GM12878 (cell line): ENCODE measurements around the gene TMED5.

Experiments used
- ATF7 ChIP-seq: fragments of 450-650 bp; IDR thresholded peaks from 2 replicates; pipeline ENCODE4 v1.6.1; 2016; ENCODE audit warnings: low read depth, mild to moderate bottlenecking
- CBX3 ChIP-seq: fragments of 200-600 bp; sonication (generic); IDR thresholded peaks from 2 replicates; pipeline ENCODE4 v1.6.1; 2016; ENCODE audit warnings: low read depth, borderline replicate concordance
- CREB1 ChIP-seq: IDR thresholded peaks from 2 replicates; pipeline ENCODE4 v1.6.1; 2012; ENCODE audit warnings: low read depth, mild to moderate bottlenecking, inconsistent platforms
- CTCF ChIP-seq, 3 experiments: IDR thresholded peaks in 2 of 3; conservative IDR thresholded peaks in 1 of 3; 2 replicates each; pipeline ENCODE4 v1.5.1; 2011; ENCODE audit warnings: low read depth in 3 of 3, low read length in 3 of 3, mild to moderate bottlenecking in 3 of 3, control low read depth in 2 of 3, moderate library complexity in 2 of 3, inconsistent platforms in 1 of 3, mixed read lengths in 1 of 3; ENCODE audit not compliant: control insufficient read depth in 2 of 3, insufficient read depth in 1 of 3; ENCODE audit errors: extremely low read depth in 1 of 3
- ESRRA ChIP-seq: IDR thresholded peaks from 2 replicates; pipeline ENCODE4 v1.6.1; 2012; ENCODE audit warnings: mild to moderate bottlenecking, low read length, improper control_type of control experiment
- EZH2 ChIP-seq: IDR thresholded peaks from 2 replicates; pipeline ENCODE4 v1.6.1; 2012; ENCODE audit warnings: low read depth, mild to moderate bottlenecking, control low read depth, inconsistent platforms, low read length, borderline replicate concordance; ENCODE audit not compliant: control insufficient read depth
- FOS ChIP-seq: IDR thresholded peaks from 3 replicates; pipeline ENCODE4 v1.6.1; 2011; ENCODE audit warnings: borderline replicate concordance; ENCODE audit not compliant: insufficient read length; ENCODE audit errors: extremely low read depth
- JUND ChIP-seq: IDR thresholded peaks from 2 replicates; pipeline ENCODE4 v1.6.1; 2012; ENCODE audit warnings: low read depth, mild to moderate bottlenecking, low read length, improper control_type of control experiment, moderate library complexity
- NFIC ChIP-seq: IDR thresholded peaks from 2 replicates; pipeline ENCODE4 v1.6.1; 2012; ENCODE audit warnings: low read depth, mild to moderate bottlenecking, inconsistent platforms, low read length, moderate library complexity
- POLR2A ChIP-seq: IDR thresholded peaks from 2 replicates; pipeline ENCODE4 v1.6.1; 2011; ENCODE audit warnings: low read depth, mild to moderate bottlenecking, low read length
- SIN3A ChIP-seq: IDR thresholded peaks from 2 replicates; pipeline ENCODE4 v1.6.1; 2012; ENCODE audit warnings: low read depth, low read length, improper control_type of control experiment
- USF2 ChIP-seq: IDR thresholded peaks from 2 replicates; pipeline ENCODE4 v1.6.1; 2011; ENCODE audit warnings: low read depth, low read length, improper control_type of control experiment, borderline replicate concordance
- ZBTB33 ChIP-seq: fragments of 450-650 bp; IDR thresholded peaks from 2 replicates; pipeline ENCODE4 v1.6.1; 2017; ENCODE audit warnings: mild to moderate bottlenecking

GRCh38 chr1:93102142-93102541 is 78.1 kb downstream of the TMED5 start:
- TF ChIP-seq ATF7: no peak
- TF ChIP-seq CBX3: no peak
- no peak for TF ChIP-seq EZH2
- TF ChIP-seq ZBTB33: no peak
- no peak for TF ChIP-seq NFIC
- no peak for TF ChIP-seq FOS
- no peak for TF ChIP-seq JUND
- TF ChIP-seq CTCF (IDR thresholded peaks at IDR 0.05 in 2 of 3, conservative IDR thresholded peaks at IDR 0.05 in 1 of 3; ENCODE audit: control insufficient read depth in 2 of 3, extremely low read depth in 1 of 3, insufficient read depth in 1 of 3, low read depth in 3 of 3, low read length in 3 of 3): no peak
- no peak for TF ChIP-seq ESRRA
- no peak for TF ChIP-seq CREB1
- no peak for TF ChIP-seq POLR2A
- no peak for TF ChIP-seq SIN3A
- no peak for TF ChIP-seq USF2
